Mesenchymal stem cell (in vitro differentiated cells and primary cell): ENCODE measurements around the gene MAB21L2.
"Not testable (repeated sequence)": the region's sequence is repeated elsewhere in the genome, so short reads cannot be mapped to it uniquely, and the experiment has no call there.

ENCODE experiments used
- DNase-seq: peaks from one replicate; pipeline ENCODE4 v3.0.0-alpha.2; 2013
- H2AFZ ChIP-seq: one replicate; pipeline ENCODE4 v1.6.1; 2013; ENCODE audit warnings: low read depth, mild to moderate bottlenecking, control low read depth, inconsistent platforms, low read length, moderate library complexity
- H2AK5ac ChIP-seq: 2 replicates; pipeline ENCODE4 v1.6.1; 2013; ENCODE audit warnings: low read length, moderate library complexity, mild to moderate bottlenecking, inconsistent platforms; ENCODE audit not compliant: severe bottlenecking
- H2BK120ac ChIP-seq: one replicate; pipeline ENCODE4 v1.6.1; 2013; ENCODE audit warnings: low read depth, mild to moderate bottlenecking, inconsistent platforms, low read length, moderate library complexity
- H2BK12ac ChIP-seq, 2 experiments: one replicate each; pipeline ENCODE4 v1.6.1; 2013; ENCODE audit warnings: inconsistent platforms in 2 of 2, low read length in 2 of 2, mild to moderate bottlenecking in 2 of 2, moderate library complexity in 2 of 2, control low read depth in 1 of 2
- H2BK15ac ChIP-seq: one replicate; pipeline ENCODE4 v1.6.1; 2013; ENCODE audit warnings: mild to moderate bottlenecking, low read depth, inconsistent platforms; ENCODE audit not compliant: poor library complexity, severe bottlenecking
- H2BK5ac ChIP-seq: 2 replicates; pipeline ENCODE4 v1.6.1; 2013; ENCODE audit warnings: low read depth, mild to moderate bottlenecking, low read length, control low read depth, inconsistent platforms; ENCODE audit not compliant: poor library complexity, severe bottlenecking
- H3K14ac ChIP-seq, 2 experiments: one replicate each; pipeline ENCODE4 v1.6.1; 2013; ENCODE audit warnings: inconsistent platforms in 2 of 2, low read length in 2 of 2, control low read depth in 1 of 2, mild to moderate bottlenecking in 1 of 2, moderate library complexity in 1 of 2
- H3K18ac ChIP-seq, 2 experiments: one replicate each; pipeline ENCODE4 v1.6.1; 2013; ENCODE audit warnings: inconsistent platforms in 2 of 2, low read length in 2 of 2, control low read depth in 1 of 2, low read depth in 1 of 2, mild to moderate bottlenecking in 1 of 2
- H3K23ac ChIP-seq, 2 experiments: one replicate each; pipeline ENCODE4 v1.6.1; 2013; ENCODE audit warnings: inconsistent platforms in 2 of 2, low read length in 2 of 2, mild to moderate bottlenecking in 2 of 2, moderate library complexity in 2 of 2, control low read depth in 1 of 2
- H3K27ac ChIP-seq: 2 replicates; pipeline ENCODE4 v1.5.1; 2013; ENCODE audit warnings: mild to moderate bottlenecking, moderate library complexity, low read length, control low read depth, inconsistent platforms; ENCODE audit not compliant: poor library complexity, severe bottlenecking
- H3K27me3 ChIP-seq, 2 experiments: 2 replicates each; pipeline versions ENCODE4 v1.6.1 to v1.7.0; 2013; ENCODE audit warnings: low read length in 2 of 2, mild to moderate bottlenecking in 2 of 2, moderate library complexity in 2 of 2, control low read depth in 1 of 2, inconsistent platforms in 1 of 2; ENCODE audit not compliant: control insufficient read depth in 1 of 2, insufficient read depth in 1 of 2
- H3K36me3 ChIP-seq, 2 experiments: 2 replicates each; pipeline versions ENCODE4 v1.6.1 to v1.7.0; 2013; ENCODE audit warnings: low read length in 2 of 2, control low read depth in 1 of 2, inconsistent platforms in 1 of 2, low read depth in 1 of 2, mild to moderate bottlenecking in 1 of 2; ENCODE audit not compliant: insufficient read depth in 2 of 2, control insufficient read depth in 1 of 2
- H3K4ac ChIP-seq, 2 experiments: one replicate each; pipeline ENCODE4 v1.6.1; 2013; ENCODE audit warnings: inconsistent platforms in 2 of 2, low read length in 2 of 2, mild to moderate bottlenecking in 2 of 2, moderate library complexity in 2 of 2, control low read depth in 1 of 2, low read depth in 1 of 2
- H3K4me1 ChIP-seq: 2 replicates; pipeline ENCODE4 v1.6.1; 2013; ENCODE audit warnings: low read depth, low read length, control low read depth; ENCODE audit not compliant: control insufficient read depth, insufficient read depth
- H3K4me2 ChIP-seq: 2 replicates; pipeline ENCODE4 v1.6.1; 2013; ENCODE audit warnings: low read length, mild to moderate bottlenecking, inconsistent platforms; ENCODE audit not compliant: poor library complexity, severe bottlenecking
- H3K4me3 ChIP-seq, 2 experiments: 2 replicates each; pipeline versions ENCODE4 v1.5.1 to v1.7.0; 2013; ENCODE audit warnings: low read length in 2 of 2, mild to moderate bottlenecking in 2 of 2, control low read depth in 1 of 2, low read depth in 1 of 2; ENCODE audit not compliant: insufficient read depth in 1 of 2
- H3K79me1 ChIP-seq: replicated peaks from 2 replicates; pipeline ENCODE4 v1.6.1; 2013; ENCODE audit warnings: mild to moderate bottlenecking, control low read depth, low read length, inconsistent platforms; ENCODE audit not compliant: poor library complexity, severe bottlenecking
- H3K9ac ChIP-seq: 2 replicates; pipeline ENCODE4 v1.7.0; 2013; ENCODE audit warnings: mild to moderate bottlenecking, low read length, moderate library complexity
- H3K9me3 ChIP-seq: 2 replicates; pipeline ENCODE4 v1.7.0; 2013; ENCODE audit warnings: mild to moderate bottlenecking, low read length; ENCODE audit not compliant: control insufficient read depth
- H4K8ac ChIP-seq: one replicate; pipeline ENCODE4 v1.6.1; 2013; ENCODE audit warnings: inconsistent platforms, mild to moderate bottlenecking, low read length, moderate library complexity
- H4K91ac ChIP-seq: one replicate; pipeline ENCODE4 v1.6.1; 2013; ENCODE audit warnings: mild to moderate bottlenecking, low read length, inconsistent platforms
- WGBS: methylation state at CpG from one replicate; pipeline ENCODE4 v1.1.7; 2013; ENCODE audit warnings: mixed read lengths; 5-methylcytosine and 5-hydroxymethylcytosine counted together

The MAB21L2 gene

DNA sequence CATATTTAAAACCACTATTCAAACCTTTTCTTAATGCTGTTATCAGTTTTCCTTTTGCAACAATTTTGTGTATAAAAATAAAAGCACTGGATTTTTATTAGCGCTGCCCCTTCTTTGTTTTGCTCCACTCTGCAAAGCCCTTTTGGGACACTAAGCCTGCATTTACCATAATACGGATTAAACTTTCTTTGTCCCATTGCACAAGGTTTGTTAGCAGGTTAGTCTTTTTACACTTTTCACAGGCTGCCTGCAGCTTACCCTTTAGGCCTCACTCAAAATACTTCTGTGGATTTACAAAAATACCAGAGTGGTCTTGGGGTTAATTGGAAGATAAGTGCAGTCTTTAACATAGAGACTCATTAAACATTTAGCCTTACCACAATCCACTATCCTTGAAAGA lies 35.7 kb upstream of the MAB21L2 start:
- H3K4ac ChIP-seq: no peak overlapping the region
- H2AFZ ChIP-seq: no peak overlapping the region
- H2BK5ac ChIP-seq: no peak overlapping the region
- no peaks in the 10 kb centered on the region for H3K27me3 ChIP-seq
- H3K9me3 ChIP-seq: no peaks in the 10 kb centered on the region
- no peak overlapping the region for H3K18ac ChIP-seq
- no peak overlapping the region for H3K14ac ChIP-seq
- no peak for DNase-seq
- no peak overlapping the region for H3K27ac ChIP-seq
- H3K23ac ChIP-seq: no peak overlapping the region
- H3K4me1 ChIP-seq: peaks cover 1% of the 10 kb centered on the region
- H2AK5ac ChIP-seq: no peak overlapping the region
- H2BK15ac ChIP-seq: no peak overlapping the region
- H3K4me2 ChIP-seq: no peak overlapping the region
- no peak overlapping the region for H3K4me3 ChIP-seq
- H3K36me3 ChIP-seq: no peaks in the 10 kb centered on the region
- H3K9ac ChIP-seq: no peak overlapping the region
- no peaks in the 10 kb centered on the region for H3K79me1 ChIP-seq
- H2BK12ac ChIP-seq: no peak overlapping the region
- H4K8ac ChIP-seq: no peak overlapping the region
- no peak overlapping the region for H2BK120ac ChIP-seq
- WGBS: 92% methylated on average over 2 of the region's 2 CpGs
- no peak overlapping the region for H4K91ac ChIP-seq

DNA sequence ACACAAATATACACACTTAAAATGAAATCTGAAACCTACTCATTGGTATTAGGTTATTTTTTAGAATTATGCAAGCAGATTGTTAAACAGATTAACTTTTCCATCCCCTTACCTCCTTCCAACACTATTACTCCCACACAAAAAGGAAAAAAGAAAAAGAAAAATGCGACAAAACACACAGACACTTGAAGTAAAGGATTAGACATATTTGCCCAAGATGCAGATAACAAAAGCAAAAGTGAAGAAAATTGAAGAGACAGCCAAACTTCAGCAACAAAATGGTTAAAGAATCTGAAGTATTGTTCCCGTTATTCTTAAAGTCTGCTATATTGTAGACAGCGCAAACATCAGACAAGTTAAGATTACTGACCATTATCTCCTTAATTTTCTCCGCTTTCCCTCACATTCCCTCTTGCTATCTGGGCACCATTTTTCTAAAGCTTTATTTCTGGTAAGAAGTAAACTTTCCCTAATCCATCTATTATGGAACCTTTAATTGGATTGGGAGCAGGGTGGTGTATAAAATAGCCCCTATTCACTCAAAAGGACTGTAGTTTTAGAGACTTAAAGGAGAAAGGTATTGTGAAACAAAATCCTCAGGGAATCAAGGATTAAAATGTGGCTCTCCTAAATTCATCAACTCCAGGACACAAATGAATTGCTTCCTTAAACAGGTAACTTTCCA lies 34.7 kb upstream of the MAB21L2 start:
- no peak overlapping the region for H2BK120ac ChIP-seq
- H3K23ac ChIP-seq: no peak overlapping the region
- H3K4me3 ChIP-seq: no peak overlapping the region
- H3K4me2 ChIP-seq: no peak overlapping the region
- H2AFZ ChIP-seq: no peak overlapping the region
- H2BK12ac ChIP-seq: no peak overlapping the region
- H3K27ac ChIP-seq: no peak overlapping the region
- no peak overlapping the region for H2AK5ac ChIP-seq
- H3K9ac ChIP-seq: no peak overlapping the region
- no peak overlapping the region for H4K91ac ChIP-seq
- H3K4me1 ChIP-seq: no peaks in the 10 kb centered on the region
- peaks cover 2% of the 10 kb centered on the region for H3K79me1 ChIP-seq
- no peaks in the 10 kb centered on the region for H3K9me3 ChIP-seq
- H3K18ac ChIP-seq: no peak overlapping the region
- H3K4ac ChIP-seq: no peak overlapping the region
- no peak overlapping the region for H3K14ac ChIP-seq
- no peaks in the 10 kb centered on the region for H3K27me3 ChIP-seq
- H2BK5ac ChIP-seq: no peak overlapping the region
- no peak for DNase-seq
- H2BK15ac ChIP-seq: no peak overlapping the region
- no peaks in the 10 kb centered on the region for H3K36me3 ChIP-seq
- H4K8ac ChIP-seq: no peak overlapping the region
- WGBS: 91% methylated on average over 2 of the region's 4 CpGs

DNA sequence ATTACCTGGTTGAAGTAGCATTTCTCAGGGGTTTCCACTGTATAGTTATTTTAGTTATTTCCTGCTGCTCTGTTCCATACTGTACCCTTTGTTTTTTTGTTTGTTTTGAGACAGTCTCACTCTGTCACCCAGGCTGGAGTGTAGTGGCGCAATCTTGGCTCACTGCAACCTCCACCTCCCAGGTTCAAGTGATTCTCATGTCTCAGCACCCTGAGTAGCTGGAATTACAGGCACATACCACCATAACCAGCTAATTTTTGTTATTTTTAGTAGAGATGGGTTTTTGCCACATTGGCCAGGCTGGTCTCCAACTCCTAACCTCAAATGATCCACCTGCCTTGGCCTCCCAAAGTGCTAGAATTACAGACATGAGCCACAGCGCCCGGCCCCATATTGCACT lies 24.1 kb upstream of the MAB21L2 start:
- H4K8ac ChIP-seq, H3K23ac ChIP-seq, H3K27me3 ChIP-seq, H3K4me1 ChIP-seq, H3K14ac ChIP-seq, H2BK5ac ChIP-seq, H2AK5ac ChIP-seq, H3K9me3 ChIP-seq, H3K79me1 ChIP-seq, H4K91ac ChIP-seq, H2BK120ac ChIP-seq, H3K4me2 ChIP-seq, H3K36me3 ChIP-seq, H3K4ac ChIP-seq, H3K27ac ChIP-seq, H3K4me3 ChIP-seq, DNase-seq, H2BK15ac ChIP-seq, H3K9ac ChIP-seq, H2AFZ ChIP-seq, H3K18ac ChIP-seq, H2BK12ac ChIP-seq: not testable (repeated sequence)
- WGBS: 89% methylated on average over 3 of the region's 3 CpGs

DNA sequence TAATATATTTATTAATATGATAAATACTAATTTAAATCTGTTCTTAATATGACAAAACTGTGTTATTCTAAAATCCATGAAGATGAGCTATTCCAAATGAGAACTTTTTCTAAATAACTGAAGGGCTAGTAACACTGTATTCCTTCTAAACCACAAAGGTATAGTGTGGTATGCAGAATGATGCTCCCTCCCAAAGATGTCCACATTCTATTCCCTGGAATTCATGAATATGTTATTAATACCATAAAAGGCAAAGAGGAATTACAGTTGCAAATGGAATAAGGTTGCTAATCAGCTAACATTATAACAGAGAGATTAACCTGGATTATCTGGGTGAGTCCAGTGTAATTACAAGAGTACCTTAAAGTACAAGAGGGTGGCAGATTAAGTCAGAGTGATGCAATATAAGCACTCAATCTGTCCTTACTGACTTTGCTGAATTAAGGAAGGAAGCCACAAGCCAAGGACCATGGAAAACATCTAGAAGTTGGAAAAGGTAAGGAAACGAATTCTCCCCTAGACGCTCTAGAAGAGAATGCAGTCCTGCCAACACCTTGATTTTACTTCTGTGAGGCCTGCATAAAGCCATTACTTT lies 20.7 kb upstream of the MAB21L2 start:
- 100% methylated on average over 2 of the region's 2 CpGs for WGBS
- Histone ChIP-seq H4K91ac (no peak overlapping the region), H3K9me3 (peaks cover 7% of the 10 kb centered on the region), H2AK5ac (no peak overlapping the region), H3K18ac (no peak overlapping the region), H3K4ac (no peak overlapping the region), H2BK120ac (no peak overlapping the region), H3K23ac (no peak overlapping the region), H3K4me3 (no peak overlapping the region), H3K4me2 (no peak overlapping the region), H2BK5ac (no peak overlapping the region), H2AFZ (no peak overlapping the region), H2BK12ac (no peak overlapping the region), H3K27me3 (no peaks in the 10 kb centered on the region), H2BK15ac (no peak overlapping the region), H3K79me1 (peaks cover 2% of the 10 kb centered on the region), H4K8ac (no peak overlapping the region), H3K4me1 (no peaks in the 10 kb centered on the region), H3K36me3 (no peaks in the 10 kb centered on the region), H3K27ac (no peak overlapping the region), H3K14ac (no peak overlapping the region), H3K9ac (no peak overlapping the region)
- no peak for DNase-seq
